B cell (primary cell): ENCODE data around the gene COL5A3. TPM values are rescaled to one million over a fixed set of nuclear protein-coding genes. Genes with fewer than 3 reads are reported as not detected.

Source experiments
- ATAC-seq: fragments of 200-7000 bp; cut with Tn5 transposase; one replicate; pipeline ENCODE4 v1.10.0; 2021; ENCODE audit warnings: low read depth, mild to moderate bottlenecking, moderate number of reproducible peaks, moderate library complexity
- CTCF ChIA-PET: fragments of 350-600 bp; sonication (Branson Sonifier 250); formaldehyde crosslinking; loops from one replicate; lab custom pipeline; 2021; ENCODE audit warnings: antibody characterized with exemption, inconsistent platforms; lab: Charles Lee
- POLR2A ChIA-PET: fragments of 350-600 bp; sonication (Branson Sonifier 250); formaldehyde crosslinking; loops from one replicate; lab custom pipeline; 2021; ENCODE audit warnings: antibody characterized with exemption; lab: Charles Lee
- DNase-seq: peaks from one replicate; pipeline ENCODE4 v3.0.0; 2013
- H2AFZ ChIP-seq: 2 replicates; pipeline ENCODE4 v1.6.1; 2012; ENCODE audit warnings: mild to moderate bottlenecking, low read depth, low read length; ENCODE audit not compliant: insufficient read depth, poor library complexity, severe bottlenecking
- H3K27ac ChIP-seq, 2 donors: 1 replicate in 1 of 2; 2 replicates in 1 of 2; pipeline ENCODE4 v1.5.1; 2012 to 2013; ENCODE audit warnings: low read length in 2 of 2, mild to moderate bottlenecking in 2 of 2, moderate library complexity in 1 of 2
- H3K27me3 ChIP-seq, 4 experiments: fragments of 200-600 bp in 1 of 4; sonication (generic) in 1 of 4; replicated peaks in 1 of 4; 1 replicate in 2 of 4; 2 replicates in 2 of 4; pipeline versions ENCODE4 v1.6.1 to v1.7.0; 2013 to 2016; ENCODE audit warnings: low read length in 3 of 4, mild to moderate bottlenecking in 2 of 4, mixed read lengths in 1 of 4, moderate library complexity in 1 of 4; ENCODE audit not compliant: insufficient read depth in 4 of 4, control insufficient read depth in 3 of 4; ENCODE audit errors: control extremely low read depth in 1 of 4
- H3K36me3 ChIP-seq, 2 experiments: replicated peaks in 1 of 2; 1 replicate in 1 of 2; 2 replicates in 1 of 2; pipeline versions ENCODE4 v1.6.1 to v1.7.1; 2013; ENCODE audit warnings: low read length in 1 of 2; ENCODE audit not compliant: insufficient read depth in 2 of 2, control insufficient read depth in 1 of 2; ENCODE audit errors: control extremely low read depth in 1 of 2, extremely low read depth in 1 of 2
- H3K4me1 ChIP-seq, 2 donors: fragments of 200-600 bp in 1 of 2; sonication (generic) in 1 of 2; 1 replicate in 1 of 2; 2 replicates in 1 of 2; pipeline versions ENCODE4 v1.5.1 to v1.6.1; 2013 to 2017; ENCODE audit warnings: low read length in 2 of 2; ENCODE audit not compliant: control insufficient read depth in 2 of 2, insufficient read depth in 2 of 2
- H3K4me2 ChIP-seq: replicated peaks from 2 replicates; pipeline ENCODE3; 2012; ENCODE audit warnings: mild to moderate bottlenecking, low read depth, low read length; ENCODE audit not compliant: poor library complexity, severe bottlenecking
- H3K4me3 ChIP-seq, 5 experiments: fragments of 200-600 bp in 1 of 5; sonication (generic) in 1 of 5; 1 replicate in 3 of 5; 2 replicates in 2 of 5; pipeline versions ENCODE4 v1.5.1 to v1.7.0; 2011 to 2016; ENCODE audit warnings: low read length in 4 of 5, mild to moderate bottlenecking in 4 of 5, low read depth in 2 of 5, control low read depth in 1 of 5, moderate library complexity in 1 of 5; ENCODE audit not compliant: insufficient read depth in 1 of 5; ENCODE audit errors: control extremely low read depth in 1 of 5, extremely low read depth in 1 of 5
- H3K79me2 ChIP-seq: fragments of 200-600 bp; sonication (generic); one replicate; pipeline ENCODE4 v1.6.0; 2016; ENCODE audit warnings: low read length; ENCODE audit not compliant: control insufficient read depth, insufficient read depth
- H3K9ac ChIP-seq: fragments of 200-600 bp; sonication (generic); 2 replicates; pipeline ENCODE4 v1.6.1; 2017; ENCODE audit warnings: mild to moderate bottlenecking, low read length, moderate library complexity
- H3K9me3 ChIP-seq, 3 donors: one replicate each; pipeline versions ENCODE4 v1.6.1 to v1.7.1; 2013; ENCODE audit warnings: low read length in 2 of 3; ENCODE audit not compliant: control insufficient read depth in 2 of 3, insufficient read depth in 1 of 3; ENCODE audit errors: control extremely low read depth in 1 of 3
- H4K20me1 ChIP-seq: 2 replicates; pipeline ENCODE4 v1.6.0; 2012; ENCODE audit warnings: mild to moderate bottlenecking, low read length; ENCODE audit not compliant: insufficient read depth, control insufficient read depth, poor library complexity, severe bottlenecking
- H3K27ac Mint-ChIP-seq: one replicate; pipeline ENCODE4 v1.8.0; 2021; ENCODE audit warnings: mixed read lengths
- H3K27me3 Mint-ChIP-seq: one replicate; pipeline ENCODE4 v1.8.0; 2021; ENCODE audit warnings: mixed read lengths
- H3K4me1 Mint-ChIP-seq: one replicate; pipeline ENCODE4 v1.8.0; 2021; ENCODE audit warnings: mixed read lengths
- H3K4me3 Mint-ChIP-seq: one replicate; pipeline ENCODE4 v1.8.0; 2021; ENCODE audit warnings: mixed read lengths
- H3K9me3 Mint-ChIP-seq: one replicate; pipeline ENCODE4 v1.8.0; 2022; ENCODE audit warnings: mixed read lengths; ENCODE audit not compliant: insufficient read depth
- EZH2 ChIP-seq: IDR thresholded peaks from 2 replicates; pipeline ENCODE4 v1.6.1; 2012; ENCODE audit warnings: borderline replicate concordance, low read depth, mild to moderate bottlenecking, moderate library complexity, low read length; ENCODE audit not compliant: insufficient read depth, poor library complexity, severe bottlenecking
- WGBS: methylation state at CpG from one replicate; pipeline ENCODE4 v1.1.5; 2013; ENCODE audit warnings: missing lambda C conversion rate; ENCODE audit not compliant: insufficient coverage; 5-methylcytosine and 5-hydroxymethylcytosine counted together
- intact Hi-C: fragments of 100-400 bp; cut with micrococcal nuclease; formaldehyde crosslinking; loops from one replicate; pipeline ENCODE4 v1.10.0; 2022
- polyA plus RNA-seq: library from polyadenylated mRNA; depleted of rRNA; stranded (reverse); fragments of >200 nt; gene quantifications from 2 replicates; pipeline ENCODE4 v1.2.3, GENCODE V29; 2012
- total RNA-seq, 2 donors: library from RNA; stranded (reverse); fragments of 120-200 nt in 1 of 2; gene quantifications; 1 replicate in 1 of 2; 2 replicates in 1 of 2; pipeline versions ENCODE4 v1.2.3 to v1.2.4, GENCODE V29; 2013 to 2022
- TF ChIP-seq, protein P1 (sequence below): fragments of 200-600 bp; IDR thresholded peaks from one replicate; pipeline ENCODE4 v1.8.0; 2022; ENCODE audit warnings: antibody characterized with exemption, mild to moderate bottlenecking

Gene COL5A3
- total and polyA plus RNA-seq, 2 donors (not counting 1 experiment from before 2014, with no cell fraction given): 0.01 TPM; not detected in 1

DNA sequence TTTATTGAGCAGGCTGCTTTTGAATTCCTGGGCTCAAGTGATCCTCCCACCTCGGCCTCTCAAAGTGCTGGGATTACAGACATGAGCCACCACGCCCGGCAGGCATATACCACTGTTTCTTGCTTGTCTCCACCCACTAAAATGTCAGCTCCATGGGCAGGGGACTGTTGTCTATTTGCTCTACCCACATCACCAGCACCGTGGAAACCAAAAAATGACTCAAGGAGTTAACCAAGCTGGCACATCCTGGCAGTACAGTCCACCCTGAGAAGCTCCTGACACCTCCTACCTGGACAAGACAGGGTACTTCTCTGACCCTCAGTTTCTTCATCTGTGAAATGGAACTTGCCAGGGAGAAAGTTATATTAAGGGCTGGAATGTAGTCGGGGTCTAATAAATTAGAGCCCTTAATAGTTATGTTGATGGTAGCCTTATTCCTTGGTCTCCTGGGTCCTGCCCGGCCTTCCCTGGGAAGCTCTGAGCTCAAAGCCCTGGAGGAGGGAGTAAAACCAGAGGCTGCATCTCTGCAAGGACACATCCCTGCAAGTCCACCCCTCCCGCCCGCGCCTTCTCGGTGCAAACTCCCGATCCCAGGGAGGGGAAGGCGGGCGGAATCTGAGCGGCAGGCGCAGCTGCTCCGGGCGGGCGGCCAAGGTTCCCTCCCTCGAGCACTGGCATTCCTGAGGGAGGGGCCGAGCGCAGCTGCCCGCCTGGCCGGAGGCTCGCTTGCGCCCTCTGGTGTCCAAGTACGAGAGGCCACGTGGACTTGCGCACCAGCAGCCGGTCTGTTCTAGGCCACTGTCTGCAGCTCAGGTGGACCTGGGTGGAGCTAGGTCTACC is 17.1 kb upstream of the COL5A3 start:
- H3K4me1 ChIP-seq: peaks cover 6 to 8% of the 10 kb centered on the region in 2 donors
- H3K4me3 Mint-ChIP-seq: no peak overlapping the region
- H3K27me3 ChIP-seq: peaks cover 0 to 30% (median 11%) of the 10 kb centered on the region in 4 experiments
- H3K4me2 ChIP-seq: peak overlapping the region; percentile 69
- intact Hi-C loops: loop anchor here (2.0 to 10.0 kb wide), 3 partner anchors 85 to 403 kb away; partner anchors contain the start of gene ZNF561
- ChIA-PET POLR2A (no interaction called here), CTCF (interaction anchor here (0.7 to 2.8 kb wide), 23 partner anchors 9 to 822 kb away, joined by 3 to 38 read pairs (median 3); partner anchors contain the start of gene P2RY11)
- H3K9ac ChIP-seq: no peak overlapping the region
- no peaks in the 10 kb centered on the region for H3K79me2 ChIP-seq
- no peaks in the 10 kb centered on the region for H3K9me3 Mint-ChIP-seq
- peaks cover 0 to 4% (median 0%) of the 10 kb centered on the region in 3 donors for H3K9me3 ChIP-seq
- 11% methylated on average over 27 of the region's 29 CpGs for WGBS
- H3K27ac Mint-ChIP-seq: no peak overlapping the region
- no peaks in the 10 kb centered on the region for H3K36me3 ChIP-seq
- peaks cover 19% of the 10 kb centered on the region for H3K27me3 Mint-ChIP-seq
- H2AFZ ChIP-seq: peak overlapping the region; percentile 49
- ATAC-seq (peak; percentile 82), DNase-seq (peak; percentile 79)
- no peaks in the 10 kb centered on the region for H4K20me1 ChIP-seq
- H3K4me3 ChIP-seq: no peak overlapping the region
- TF ChIP-seq, protein P1, sequence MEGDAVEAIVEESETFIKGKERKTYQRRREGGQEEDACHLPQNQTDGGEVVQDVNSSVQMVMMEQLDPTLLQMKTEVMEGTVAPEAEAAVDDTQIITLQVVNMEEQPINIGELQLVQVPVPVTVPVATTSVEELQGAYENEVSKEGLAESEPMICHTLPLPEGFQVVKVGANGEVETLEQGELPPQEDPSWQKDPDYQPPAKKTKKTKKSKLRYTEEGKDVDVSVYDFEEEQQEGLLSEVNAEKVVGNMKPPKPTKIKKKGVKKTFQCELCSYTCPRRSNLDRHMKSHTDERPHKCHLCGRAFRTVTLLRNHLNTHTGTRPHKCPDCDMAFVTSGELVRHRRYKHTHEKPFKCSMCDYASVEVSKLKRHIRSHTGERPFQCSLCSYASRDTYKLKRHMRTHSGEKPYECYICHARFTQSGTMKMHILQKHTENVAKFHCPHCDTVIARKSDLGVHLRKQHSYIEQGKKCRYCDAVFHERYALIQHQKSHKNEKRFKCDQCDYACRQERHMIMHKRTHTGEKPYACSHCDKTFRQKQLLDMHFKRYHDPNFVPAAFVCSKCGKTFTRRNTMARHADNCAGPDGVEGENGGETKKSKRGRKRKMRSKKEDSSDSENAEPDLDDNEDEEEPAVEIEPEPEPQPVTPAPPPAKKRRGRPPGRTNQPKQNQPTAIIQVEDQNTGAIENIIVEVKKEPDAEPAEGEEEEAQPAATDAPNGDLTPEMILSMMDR: peak; percentile 91
- TF ChIP-seq EZH2: no peak
- H3K4me1 Mint-ChIP-seq: peaks cover 3% of the 10 kb centered on the region
- no peak overlapping the region for H3K27ac ChIP-seq

DNA sequence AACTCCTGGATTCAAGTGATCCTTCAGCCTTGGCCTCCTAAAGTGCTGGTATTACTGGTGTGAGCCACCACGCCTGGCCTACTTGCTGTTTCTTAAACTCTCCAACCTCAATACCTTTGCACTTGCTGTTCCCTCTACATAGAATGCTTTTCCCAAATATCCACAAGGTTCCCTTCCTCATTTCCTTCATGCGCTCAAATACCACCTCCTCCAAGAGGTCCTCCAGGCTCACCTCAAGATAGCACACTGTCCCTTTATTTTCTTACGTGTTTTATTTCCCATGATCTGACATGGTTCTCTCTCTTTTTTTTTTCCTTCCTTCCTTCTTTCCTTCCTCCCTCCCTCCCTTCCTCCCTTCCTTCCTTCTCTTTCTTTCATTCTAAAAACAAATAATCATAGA is 16.4 kb upstream of the COL5A3 start:
- Mint-ChIP-seq H3K9me3 (no peaks in the 10 kb centered on the region), H3K27ac (no peak overlapping the region), H3K4me3 (no peak overlapping the region), H3K27me3 (peaks cover 17% of the 10 kb centered on the region), H3K4me1 (peaks cover 3% of the 10 kb centered on the region)
- TF ChIP-seq, protein P1: no peak
- TF ChIP-seq EZH2: no peak
- Histone ChIP-seq H3K36me3 (no peaks in the 10 kb centered on the region), H3K4me1 (peaks cover 6 to 8% of the 10 kb centered on the region in 2 donors), H3K79me2 (no peaks in the 10 kb centered on the region), H3K4me3 (no peak overlapping the region), H2AFZ (no peak overlapping the region), H3K4me2 (no peak overlapping the region), H3K27ac (no peak overlapping the region), H3K27me3 (peaks cover 0 to 27% (median 11%) of the 10 kb centered on the region in 4 experiments), H4K20me1 (no peaks in the 10 kb centered on the region), H3K9me3 (peaks cover 0 to 4% (median 0%) of the 10 kb centered on the region in 3 donors), H3K9ac (no peak overlapping the region)
- ChIA-PET CTCF (interaction anchor here (0.8 to 2.8 kb wide), 8 partner anchors 8 to 820 kb away, joined by 3 to 38 read pairs (median 5); partner anchors contain the start of gene P2RY11), POLR2A (no interaction called here)
- intact Hi-C loops: loop anchor here (2.0 to 10.0 kb wide), 3 partner anchors 86 to 402 kb away; partner anchors contain the start of gene ZNF561
- no peak for DNase-seq
- ATAC-seq: no peak
- 84% methylated on average over 3 of the region's 3 CpGs for WGBS
